GM13977 (cell line): Measurements from ENCODE around the gene ARHGAP22.

ENCODE experiments used
- DNase-seq: peaks from one replicate; pipeline ENCODE4 v3.0.0; 2012; ENCODE audit warnings: low spot score
- in situ Hi-C: fragments of 300-500 bp; cut with MboI; formaldehyde crosslinking; loops from one replicate; pipeline ENCODE4 v1.12.0; 2022; ENCODE audit warnings: low sequenced_read_pairs, low pct_unique_long_range_greater_than_20kb, mixed read lengths, inconsistent platforms; ENCODE audit not compliant: unreplicated experiment
- TF ChIP-seq, protein P1 (sequence below): IDR thresholded peaks from 2 replicates; pipeline ENCODE4 v1.5.1; 2012; ENCODE audit warnings: mild to moderate bottlenecking, control low read depth; ENCODE audit not compliant: insufficient read depth; ENCODE audit errors: extremely low read depth, missing control alignments

The ARHGAP22 gene

DNA sequence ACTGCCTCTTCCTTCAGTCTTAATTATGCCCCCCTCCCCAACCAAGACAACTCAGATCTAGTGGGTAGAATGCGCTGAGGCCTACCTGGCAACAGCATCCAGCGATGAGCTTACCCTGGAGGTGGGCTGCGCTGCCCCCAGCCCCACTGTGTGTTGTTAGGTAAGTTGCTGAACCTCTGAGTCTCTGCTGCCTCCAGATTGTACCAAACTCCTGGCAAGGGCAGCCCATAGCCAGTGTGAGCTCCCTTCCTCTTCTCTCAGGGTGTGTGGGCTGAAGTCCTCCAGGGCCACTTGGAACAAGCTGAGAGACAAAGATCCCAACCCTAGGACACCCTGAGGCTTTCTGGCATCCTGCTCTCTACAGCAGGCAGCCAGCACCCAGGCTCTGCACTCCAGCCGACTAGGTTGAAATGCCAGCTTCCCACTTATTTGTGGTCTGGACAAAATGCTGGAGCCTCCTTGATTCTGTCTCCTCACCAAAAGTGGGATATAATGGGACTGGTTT, 135.3 kb downstream of the ARHGAP22 start:
- no peak for DNase-seq
- TF ChIP-seq, protein P1, sequence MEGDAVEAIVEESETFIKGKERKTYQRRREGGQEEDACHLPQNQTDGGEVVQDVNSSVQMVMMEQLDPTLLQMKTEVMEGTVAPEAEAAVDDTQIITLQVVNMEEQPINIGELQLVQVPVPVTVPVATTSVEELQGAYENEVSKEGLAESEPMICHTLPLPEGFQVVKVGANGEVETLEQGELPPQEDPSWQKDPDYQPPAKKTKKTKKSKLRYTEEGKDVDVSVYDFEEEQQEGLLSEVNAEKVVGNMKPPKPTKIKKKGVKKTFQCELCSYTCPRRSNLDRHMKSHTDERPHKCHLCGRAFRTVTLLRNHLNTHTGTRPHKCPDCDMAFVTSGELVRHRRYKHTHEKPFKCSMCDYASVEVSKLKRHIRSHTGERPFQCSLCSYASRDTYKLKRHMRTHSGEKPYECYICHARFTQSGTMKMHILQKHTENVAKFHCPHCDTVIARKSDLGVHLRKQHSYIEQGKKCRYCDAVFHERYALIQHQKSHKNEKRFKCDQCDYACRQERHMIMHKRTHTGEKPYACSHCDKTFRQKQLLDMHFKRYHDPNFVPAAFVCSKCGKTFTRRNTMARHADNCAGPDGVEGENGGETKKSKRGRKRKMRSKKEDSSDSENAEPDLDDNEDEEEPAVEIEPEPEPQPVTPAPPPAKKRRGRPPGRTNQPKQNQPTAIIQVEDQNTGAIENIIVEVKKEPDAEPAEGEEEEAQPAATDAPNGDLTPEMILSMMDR = no peak
- in situ Hi-C loops = no loop called here

DNA sequence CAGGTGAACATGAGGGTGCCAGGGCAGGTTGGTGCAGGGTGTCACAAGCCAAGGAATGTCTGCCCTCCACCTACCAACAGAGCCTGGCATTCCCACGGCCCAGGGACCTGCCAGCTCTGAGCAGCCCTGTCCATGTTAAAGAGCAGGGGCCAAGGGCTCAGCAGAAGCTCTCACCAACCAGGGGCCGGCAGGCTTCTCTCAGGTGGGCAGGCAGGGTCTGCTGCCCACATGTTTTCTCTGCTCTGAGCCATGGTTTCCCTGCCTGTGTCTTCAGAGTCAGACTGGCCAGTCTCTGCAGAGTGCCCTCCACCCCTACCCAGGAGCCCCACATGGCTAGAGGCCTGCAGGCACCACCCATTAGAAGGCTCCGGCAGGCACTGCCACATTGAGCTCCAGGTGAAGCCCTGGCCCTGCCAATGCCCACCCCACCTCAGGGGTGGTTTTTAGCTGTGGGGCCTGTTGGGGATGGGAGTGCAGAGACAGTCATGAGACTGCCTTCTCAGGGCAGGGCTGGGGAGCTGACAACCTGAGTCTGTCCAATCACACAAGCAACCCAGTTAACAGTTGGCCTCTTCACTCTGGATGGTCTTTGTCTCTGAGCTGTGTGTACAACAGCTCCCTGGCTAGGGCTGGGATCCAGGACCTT, 135.9 kb downstream of the ARHGAP22 start:
- DNase-seq = no peak
- in situ Hi-C loops = no loop called here
- TF ChIP-seq, protein P1 = no peak

- DNase-seq = no peak
- TF ChIP-seq, protein P1 = no peak
- in situ Hi-C loops = no loop called here
These were observed 136.6 kb downstream of the ARHGAP22 start for GRCh38 chr10:48468130-48468790.

DNA sequence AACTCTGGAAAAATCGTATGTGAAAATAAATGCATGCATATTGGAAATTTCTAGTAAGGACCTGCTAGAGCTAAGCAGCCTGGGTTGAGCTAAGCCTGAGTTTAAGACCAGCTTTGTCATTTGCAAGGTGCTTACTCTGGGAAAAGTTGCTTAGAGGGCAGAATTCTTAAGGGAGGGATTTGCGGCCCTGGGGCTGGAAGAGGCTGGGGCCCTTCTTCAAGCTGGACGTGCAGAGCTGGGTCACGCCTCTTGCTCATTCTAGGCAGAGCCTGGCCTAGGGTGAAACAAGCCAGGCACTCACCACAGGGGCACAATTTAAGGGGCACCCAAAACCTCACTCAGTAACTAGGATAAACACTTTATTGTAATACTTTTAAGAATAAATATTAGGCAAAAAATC, 137.2 kb downstream of the ARHGAP22 start:
- in situ Hi-C loops = no loop called here
- TF ChIP-seq, protein P1 = no peak
- no peak for DNase-seq

GRCh38 chr10:48466611-48467240, 138.1 kb downstream of the ARHGAP22 start:
- DNase-seq = no peak
- TF ChIP-seq, protein P1 = no peak
- in situ Hi-C loops = no loop called here

- in situ Hi-C loops = no loop called here
- TF ChIP-seq, protein P1 = no peak
- no peak for DNase-seq
These were observed 138.9 kb downstream of the ARHGAP22 start for GRCh38 chr10:48465860-48466521.
